Panc1 (cell line): ENCODE data around the gene MYO3B.

Experiments used
- POLR2AphosphoS5 ChIP-seq: IDR thresholded peaks from 2 replicates; pipeline ENCODE4 v1.6.1; 2012; ENCODE audit warnings: mild to moderate bottlenecking, low read depth, low read length, moderate library complexity
- TCF7L2 ChIP-seq: IDR thresholded peaks from 2 replicates; pipeline ENCODE4 v1.6.1; 2011; ENCODE audit warnings: mild to moderate bottlenecking, low read depth, low read length, inconsistent platforms
- TF ChIP-seq, protein P1 (sequence below), 2 experiments: IDR thresholded peaks; 2 replicates each; pipeline ENCODE4 v1.6.1; 2011 to 2012; ENCODE audit warnings: low read depth in 2 of 2, control low read depth in 1 of 2, low read length in 1 of 2, mild to moderate bottlenecking in 1 of 2, moderate library complexity in 1 of 2; ENCODE audit not compliant: insufficient read depth in 1 of 2
- TF ChIP-seq, protein P2 (sequence below): fragments of 450-650 bp; IDR thresholded peaks from 2 replicates; pipeline ENCODE4 v1.5.1; 2017; ENCODE audit warnings: mild to moderate bottlenecking

- TF ChIP-seq, protein P1, sequence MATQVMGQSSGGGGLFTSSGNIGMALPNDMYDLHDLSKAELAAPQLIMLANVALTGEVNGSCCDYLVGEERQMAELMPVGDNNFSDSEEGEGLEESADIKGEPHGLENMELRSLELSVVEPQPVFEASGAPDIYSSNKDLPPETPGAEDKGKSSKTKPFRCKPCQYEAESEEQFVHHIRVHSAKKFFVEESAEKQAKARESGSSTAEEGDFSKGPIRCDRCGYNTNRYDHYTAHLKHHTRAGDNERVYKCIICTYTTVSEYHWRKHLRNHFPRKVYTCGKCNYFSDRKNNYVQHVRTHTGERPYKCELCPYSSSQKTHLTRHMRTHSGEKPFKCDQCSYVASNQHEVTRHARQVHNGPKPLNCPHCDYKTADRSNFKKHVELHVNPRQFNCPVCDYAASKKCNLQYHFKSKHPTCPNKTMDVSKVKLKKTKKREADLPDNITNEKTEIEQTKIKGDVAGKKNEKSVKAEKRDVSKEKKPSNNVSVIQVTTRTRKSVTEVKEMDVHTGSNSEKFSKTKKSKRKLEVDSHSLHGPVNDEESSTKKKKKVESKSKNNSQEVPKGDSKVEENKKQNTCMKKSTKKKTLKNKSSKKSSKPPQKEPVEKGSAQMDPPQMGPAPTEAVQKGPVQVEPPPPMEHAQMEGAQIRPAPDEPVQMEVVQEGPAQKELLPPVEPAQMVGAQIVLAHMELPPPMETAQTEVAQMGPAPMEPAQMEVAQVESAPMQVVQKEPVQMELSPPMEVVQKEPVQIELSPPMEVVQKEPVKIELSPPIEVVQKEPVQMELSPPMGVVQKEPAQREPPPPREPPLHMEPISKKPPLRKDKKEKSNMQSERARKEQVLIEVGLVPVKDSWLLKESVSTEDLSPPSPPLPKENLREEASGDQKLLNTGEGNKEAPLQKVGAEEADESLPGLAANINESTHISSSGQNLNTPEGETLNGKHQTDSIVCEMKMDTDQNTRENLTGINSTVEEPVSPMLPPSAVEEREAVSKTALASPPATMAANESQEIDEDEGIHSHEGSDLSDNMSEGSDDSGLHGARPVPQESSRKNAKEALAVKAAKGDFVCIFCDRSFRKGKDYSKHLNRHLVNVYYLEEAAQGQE (IDR thresholded peaks at IDR 0.05; ENCODE audit: insufficient read depth in 1 of 2, low read depth in 2 of 2, low read length in 1 of 2), result no peak
- TF ChIP-seq TCF7L2, result no peak
- TF ChIP-seq, protein P2, sequence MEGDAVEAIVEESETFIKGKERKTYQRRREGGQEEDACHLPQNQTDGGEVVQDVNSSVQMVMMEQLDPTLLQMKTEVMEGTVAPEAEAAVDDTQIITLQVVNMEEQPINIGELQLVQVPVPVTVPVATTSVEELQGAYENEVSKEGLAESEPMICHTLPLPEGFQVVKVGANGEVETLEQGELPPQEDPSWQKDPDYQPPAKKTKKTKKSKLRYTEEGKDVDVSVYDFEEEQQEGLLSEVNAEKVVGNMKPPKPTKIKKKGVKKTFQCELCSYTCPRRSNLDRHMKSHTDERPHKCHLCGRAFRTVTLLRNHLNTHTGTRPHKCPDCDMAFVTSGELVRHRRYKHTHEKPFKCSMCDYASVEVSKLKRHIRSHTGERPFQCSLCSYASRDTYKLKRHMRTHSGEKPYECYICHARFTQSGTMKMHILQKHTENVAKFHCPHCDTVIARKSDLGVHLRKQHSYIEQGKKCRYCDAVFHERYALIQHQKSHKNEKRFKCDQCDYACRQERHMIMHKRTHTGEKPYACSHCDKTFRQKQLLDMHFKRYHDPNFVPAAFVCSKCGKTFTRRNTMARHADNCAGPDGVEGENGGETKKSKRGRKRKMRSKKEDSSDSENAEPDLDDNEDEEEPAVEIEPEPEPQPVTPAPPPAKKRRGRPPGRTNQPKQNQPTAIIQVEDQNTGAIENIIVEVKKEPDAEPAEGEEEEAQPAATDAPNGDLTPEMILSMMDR, result no peak
- no peak for TF ChIP-seq POLR2AphosphoS5
Observed at GRCh38 chr2:170336916-170337315, 159.0 kb downstream of the MYO3B start.
